ENCODE measurements around the gene ARHGEF11.
"Not testable (repeated sequence)": the region's sequence is repeated elsewhere in the genome, so short reads cannot be mapped to it uniquely, and the experiment has no call there.

Gene ARHGEF11

GRCh38 chr1:157045250-157046218 lies at the start of gene ARHGEF11:
ARHGEF11 (minus strand) TSS chr1:157045742; CDS start chr1:157044330, 1,412 bp downstream.
- peak; percentile 91 to 96 for DNase-seq

- DNase-seq, result no peak
These were observed 49.5 kb upstream of the ARHGEF11 start for GRCh38 chr1:157095091-157095490.

GRCh38 chr1:157092831-157093230 lies 47.3 kb upstream of the ARHGEF11 start:
- DNase-seq, result no peak

- DNase-seq, result no peak
These were observed 46.2 kb upstream of the ARHGEF11 start for GRCh38 chr1:157091668-157092273.

- DNase-seq, result no peak
These were observed 45.6 kb upstream of the ARHGEF11 start for GRCh38 chr1:157091186-157091585.

- no peak for DNase-seq
These were observed 45.2 kb upstream of the ARHGEF11 start for GRCh38 chr1:157090771-157091170.

GRCh38 chr1:157090196-157090647 lies 44.7 kb upstream of the ARHGEF11 start:
- DNase-seq, result peak; percentile 85 to 92

GRCh38 chr1:157089789-157090188 lies 44.2 kb upstream of the ARHGEF11 start:
- no peak for DNase-seq

GRCh38 chr1:157088607-157089006 lies 43.1 kb upstream of the ARHGEF11 start:
- DNase-seq, result no peak

- no peak for DNase-seq
These were observed 41.5 kb upstream of the ARHGEF11 start for GRCh38 chr1:157087030-157087429.

- DNase-seq, result no peak
These were observed 40.8 kb upstream of the ARHGEF11 start for GRCh38 chr1:157086299-157086698.

GRCh38 chr1:157085421-157085820 lies 39.9 kb upstream of the ARHGEF11 start:
- no peak for DNase-seq

GRCh38 chr1:157084720-157085119 lies 39.2 kb upstream of the ARHGEF11 start:
- no peak for DNase-seq

GRCh38 chr1:157081707-157082106 lies 36.2 kb upstream of the ARHGEF11 start:
- DNase-seq, result no peak

- no peak for DNase-seq
These were observed 35.2 kb upstream of the ARHGEF11 start for GRCh38 chr1:157080714-157081113.

GRCh38 chr1:157077394-157077793 lies 31.9 kb upstream of the ARHGEF11 start:
- DNase-seq, result no peak

- DNase-seq, result peak; percentile 23 to 56
These were observed 28.6 kb upstream of the ARHGEF11 start for GRCh38 chr1:157073944-157074685.

- DNase-seq, result no peak
These were observed 24.1 kb upstream of the ARHGEF11 start for GRCh38 chr1:157069601-157070000.

- not testable (repeated sequence) for DNase-seq
These were observed 13.7 kb upstream of the ARHGEF11 start for GRCh38 chr1:157059241-157059640.

GRCh38 chr1:157056269-157056668 lies 10.7 kb upstream of the ARHGEF11 start:
- no peak for DNase-seq

- not testable (repeated sequence) for DNase-seq
These were observed 10.2 kb upstream of the ARHGEF11 start for GRCh38 chr1:157055729-157056128.

- DNase-seq, result no peak
These were observed 5.3 kb upstream of the ARHGEF11 start for GRCh38 chr1:157050836-157051235.

GRCh38 chr1:157047062-157047410 lies 1.5 kb upstream of the ARHGEF11 start:
- no peak for DNase-seq

All from NCI-H187 (cell line).